Panc1 (cell line): ENCODE measurements around the gene TBATA.

Experiments used
- CTCF ChIP-seq: fragments of 450-650 bp; IDR thresholded peaks from 2 replicates; pipeline ENCODE4 v1.5.1; 2017; ENCODE audit warnings: mild to moderate bottlenecking
- POLR2AphosphoS5 ChIP-seq: IDR thresholded peaks from 2 replicates; pipeline ENCODE4 v1.6.1; 2012; ENCODE audit warnings: mild to moderate bottlenecking, low read depth, low read length, moderate library complexity
- SIN3A ChIP-seq: IDR thresholded peaks from 2 replicates; pipeline ENCODE4 v1.6.1; 2012; ENCODE audit warnings: low read depth, mild to moderate bottlenecking, low read length, moderate library complexity, borderline replicate concordance; ENCODE audit not compliant: insufficient read depth
- TCF7L2 ChIP-seq: IDR thresholded peaks from 2 replicates; pipeline ENCODE4 v1.6.1; 2011; ENCODE audit warnings: mild to moderate bottlenecking, low read depth, low read length, inconsistent platforms

GRCh38 chr10:70805619-70806215 is 20.5 kb upstream of the TBATA start:
- TF ChIP-seq TCF7L2 (no peak), POLR2AphosphoS5 (no peak), CTCF (no peak), SIN3A (no peak)
